Measurements from ENCODE around the gene GNLY.
A peak's percentile ranks its signal among the peaks of the same experiment; 100 is the strongest.
"Not testable (repeated sequence)": the region's sequence is repeated elsewhere in the genome, so short reads cannot be mapped to it uniquely, and the experiment has no call there.

GNLY gene

DNA sequence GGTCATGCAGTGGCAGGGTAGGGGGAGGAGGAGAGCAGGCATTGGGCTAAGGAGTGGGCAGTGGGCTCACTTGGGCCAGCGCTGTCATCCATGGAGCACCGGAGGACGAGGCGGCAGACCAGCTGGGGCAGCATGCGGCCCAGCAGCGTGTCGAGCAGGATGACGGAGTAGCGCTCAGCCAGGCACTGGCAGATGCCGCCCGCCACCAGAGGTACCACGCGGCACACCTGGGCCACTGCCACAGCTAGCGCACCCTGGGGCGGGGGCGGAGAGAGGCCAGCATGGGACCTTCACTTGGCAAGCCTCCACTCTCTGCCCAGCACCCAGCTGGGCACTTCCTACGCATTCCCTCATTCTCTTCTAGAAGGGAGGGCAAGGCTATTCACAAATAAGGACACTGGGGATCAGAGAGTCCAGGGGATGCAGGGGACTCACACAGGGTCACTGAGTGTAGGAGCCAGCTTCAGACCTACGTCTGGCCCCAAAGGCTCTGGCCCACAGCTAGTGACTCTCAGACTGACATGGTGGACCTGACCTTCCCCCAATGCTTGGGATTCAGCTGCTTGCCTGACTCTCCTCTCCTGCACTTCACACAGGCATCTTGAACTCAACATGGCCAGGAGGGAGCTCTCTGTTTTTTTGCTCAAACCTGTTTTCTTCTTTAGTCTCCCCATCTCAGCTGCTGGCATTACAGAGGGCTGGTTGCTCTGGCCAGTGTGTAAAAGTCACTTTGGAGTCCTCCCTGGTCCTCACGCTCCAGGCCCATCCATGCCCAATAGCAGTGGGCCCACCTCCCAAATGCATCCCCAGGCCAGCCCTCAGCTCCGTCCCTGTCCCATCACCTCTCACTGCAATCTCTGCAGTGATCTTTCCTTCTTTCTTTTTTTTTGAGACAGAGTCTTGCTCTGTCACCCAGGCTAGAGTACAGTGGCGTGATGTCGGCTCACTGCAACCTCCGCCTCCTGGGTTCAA lies 30.3 kb upstream of the GNLY start:
- no peak for DNase-seq (ENCODE audit: low read depth, low spot score)

DNA sequence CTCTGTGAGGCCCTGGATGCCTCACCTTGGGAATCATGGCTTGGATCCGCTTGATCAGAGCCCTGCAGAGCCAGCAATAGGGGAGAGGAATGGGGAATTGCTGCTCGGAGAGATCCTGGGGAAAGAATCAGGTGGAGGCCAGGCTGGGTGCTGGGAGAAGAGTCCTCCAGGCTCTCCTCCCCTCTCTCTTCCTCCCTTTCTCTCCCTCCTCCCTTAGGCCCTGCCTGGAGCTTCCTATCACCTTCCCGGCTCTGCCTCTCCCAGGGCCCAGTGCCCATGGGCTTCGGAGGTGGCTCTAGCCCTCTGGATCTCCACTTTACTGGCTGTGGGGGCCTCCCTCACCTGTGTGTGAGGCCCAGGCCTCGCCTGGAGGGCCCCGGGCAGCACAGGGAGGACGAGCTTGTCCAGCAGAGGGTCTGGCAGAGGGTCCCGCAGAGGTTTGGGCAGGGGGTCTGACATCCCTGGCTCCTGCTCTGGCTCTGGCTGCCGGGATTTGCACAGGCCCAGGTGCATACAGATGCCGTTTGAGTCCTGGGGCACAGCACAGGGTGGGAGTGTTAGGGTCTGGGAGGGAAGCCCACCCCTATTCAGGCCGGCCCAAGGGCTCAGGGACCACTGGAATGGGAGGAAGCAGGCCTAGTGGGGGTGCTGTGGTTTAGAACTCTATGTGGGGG lies 28.8 kb upstream of the GNLY start:
- DNase-seq (ENCODE audit: low read depth, low spot score), result no peak

DNA sequence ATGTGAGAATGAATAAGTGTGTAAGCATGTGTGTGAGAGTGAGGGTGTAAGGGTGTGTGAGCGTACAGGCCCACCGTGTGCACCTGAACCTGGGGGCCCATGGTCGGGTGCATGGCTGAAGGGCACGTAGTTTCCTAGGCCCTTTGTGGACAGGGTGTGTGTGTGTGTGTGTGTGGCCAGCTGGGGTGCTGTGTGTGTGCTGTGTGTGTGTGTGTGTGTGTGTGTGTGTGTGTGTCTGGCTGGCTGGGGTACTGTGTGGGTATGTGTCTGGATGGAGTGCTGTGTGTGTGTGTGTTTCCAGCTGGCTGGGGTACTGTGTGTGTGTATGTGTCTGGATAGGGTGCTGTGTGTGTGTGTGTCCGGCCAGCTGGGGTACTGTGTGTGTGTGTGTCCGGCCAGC lies 28.1 kb upstream of the GNLY start:
- DNase-seq (ENCODE audit: low read depth, low spot score), result no peak

DNA sequence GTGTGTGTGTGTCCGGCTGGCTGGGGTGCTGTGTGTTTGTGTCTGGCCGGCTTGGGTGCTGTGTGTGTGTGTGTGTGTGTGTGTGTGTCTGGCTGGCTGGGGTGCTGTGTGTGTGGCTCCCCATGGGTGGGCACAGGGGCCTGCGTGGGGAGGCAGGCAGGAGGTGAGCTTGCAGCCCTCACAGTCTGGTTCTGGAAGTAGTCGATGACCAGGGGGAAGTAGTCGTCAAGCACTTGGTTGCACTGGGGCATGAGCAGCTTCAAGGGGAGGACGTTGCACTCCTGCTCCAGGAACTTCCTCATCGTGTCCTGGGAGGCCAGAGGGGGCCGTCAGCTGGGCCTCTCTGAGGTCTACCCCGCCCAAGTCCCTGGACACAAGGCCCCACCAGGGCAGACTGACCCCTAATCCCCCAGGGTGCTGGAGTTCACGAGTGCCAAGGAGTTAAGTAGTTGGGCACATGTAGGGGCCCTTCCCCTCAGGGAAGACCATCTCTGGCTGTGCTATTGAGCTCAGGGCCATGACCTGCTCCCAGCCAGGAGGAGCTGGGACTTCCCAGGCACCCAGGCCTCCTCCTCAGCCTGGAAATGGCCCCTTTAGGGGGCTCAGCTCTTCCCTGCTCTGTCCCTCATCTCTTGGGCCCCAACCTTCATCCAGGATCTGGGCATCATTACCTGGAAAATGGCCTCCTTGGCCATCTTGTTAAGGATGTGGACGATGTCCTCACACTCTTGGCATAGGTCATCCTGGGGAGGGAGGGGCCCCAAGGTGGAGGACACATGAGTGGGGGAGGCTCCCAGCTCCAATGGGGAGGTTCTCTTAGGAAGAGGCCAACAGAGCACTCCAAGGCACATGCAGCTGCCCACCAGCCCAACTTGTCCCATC lies 27.5 kb upstream of the GNLY start:
- no peak for DNase-seq (ENCODE audit: low read depth, low spot score)

DNA sequence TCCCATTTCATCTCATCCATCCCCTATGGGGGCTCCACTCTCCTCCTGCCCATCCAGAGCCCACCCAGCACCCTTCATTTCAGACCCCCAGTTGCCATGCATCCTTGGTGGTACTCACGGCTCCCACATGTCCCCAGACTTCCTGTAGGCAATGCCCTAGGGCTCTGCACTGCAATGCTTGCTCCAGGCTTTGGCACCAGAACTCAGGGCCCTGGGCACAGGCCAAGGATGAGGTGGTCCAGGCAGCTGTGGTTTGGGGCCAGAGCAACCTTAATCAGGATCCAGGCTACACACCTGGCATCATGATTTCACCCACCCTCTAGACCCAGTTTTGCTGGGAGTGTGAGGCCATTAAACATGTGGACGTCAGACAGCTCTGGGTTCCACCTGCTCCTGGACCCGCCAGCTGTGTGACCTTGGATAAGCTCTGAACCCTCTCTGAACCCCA lies 26.6 kb upstream of the GNLY start:
- no peak for DNase-seq (ENCODE audit: low read depth, low spot score)

DNA sequence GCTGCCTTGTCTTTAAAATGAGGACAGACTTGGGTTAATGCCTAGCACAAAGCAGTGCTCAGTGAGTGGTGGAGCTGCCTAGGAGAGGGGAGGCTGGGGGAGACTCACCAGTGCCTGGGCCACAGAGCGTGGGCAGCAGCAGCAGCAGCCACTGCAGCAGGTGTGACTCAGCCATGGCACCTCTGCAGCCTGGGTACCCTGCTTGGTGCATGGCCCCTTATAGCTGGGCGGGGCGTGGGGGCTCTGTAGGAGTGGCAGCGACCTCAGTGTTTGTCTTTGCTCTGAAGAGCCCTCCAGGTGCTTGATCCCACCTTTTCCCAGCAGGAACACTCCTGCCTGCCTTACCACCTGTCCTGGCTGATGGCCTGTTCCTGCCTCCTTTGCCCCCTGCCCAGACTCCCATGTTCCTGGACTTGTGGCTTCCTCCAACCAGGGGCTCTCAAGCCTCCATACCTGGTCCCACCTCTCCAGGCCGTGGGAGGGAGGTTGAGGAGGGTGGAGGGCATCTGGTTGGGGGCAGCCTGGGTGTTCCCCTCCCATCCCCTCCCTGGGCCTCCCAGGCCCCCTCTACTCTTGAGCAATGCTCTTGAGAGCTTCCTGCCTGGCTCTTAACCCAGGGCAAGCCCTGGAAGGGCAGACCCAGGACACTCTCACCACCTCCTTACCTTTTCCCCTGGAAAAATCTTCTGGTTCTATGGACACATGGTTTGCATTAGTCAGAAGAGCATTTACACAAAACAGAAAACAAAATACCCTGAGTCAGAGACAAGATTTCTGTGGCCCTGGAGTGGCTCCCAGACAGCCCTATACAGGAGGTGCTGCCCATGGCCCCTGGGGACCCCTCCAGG lies 25.9 kb upstream of the GNLY start, which contains the start of gene SFTPB:
TSS of gene SFTPB (minus strand) at position 191 of the 848 bp plus-strand sequence. CDS start at position 175, 16 bp downstream.
- no peak for DNase-seq (ENCODE audit: low read depth, low spot score)

DNA sequence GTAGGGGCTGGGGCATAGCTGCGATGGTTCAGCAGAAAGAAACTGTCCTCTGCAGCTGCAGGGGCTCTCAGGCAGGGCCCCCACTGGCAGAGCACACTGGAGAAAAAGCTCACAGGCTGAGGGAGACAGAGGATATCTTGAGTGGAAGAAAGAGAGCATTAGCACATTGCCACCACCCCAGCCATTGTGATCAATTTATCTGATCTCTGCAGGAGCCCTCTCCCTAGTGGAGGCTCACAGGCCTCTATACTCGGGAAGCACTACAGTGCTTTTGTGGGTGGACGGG lies 25.4 kb upstream of the GNLY start:
- DNase-seq (ENCODE audit: low read depth, low spot score), result no peak

DNA sequence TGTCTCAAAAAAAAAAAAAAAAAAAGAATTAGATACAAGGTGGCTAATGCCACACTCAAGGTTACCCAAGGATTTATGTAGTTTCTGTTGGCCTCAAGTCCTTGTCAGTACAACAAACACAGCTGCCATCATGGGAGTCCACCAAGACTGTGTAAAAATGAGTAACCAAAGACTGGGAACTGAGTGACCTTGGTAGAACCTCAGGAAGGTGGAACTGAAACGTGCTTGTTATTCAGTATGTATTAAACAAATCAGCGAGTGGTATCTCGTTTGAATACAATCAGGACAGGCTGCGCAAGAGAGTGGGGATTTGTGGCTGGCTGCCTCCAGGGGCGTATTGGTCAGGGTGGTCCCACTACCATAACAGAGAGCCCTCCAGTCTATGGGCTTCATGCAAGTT lies 24.6 kb upstream of the GNLY start:
- DNase-seq (ENCODE audit: low read depth, low spot score), result no peak

DNA sequence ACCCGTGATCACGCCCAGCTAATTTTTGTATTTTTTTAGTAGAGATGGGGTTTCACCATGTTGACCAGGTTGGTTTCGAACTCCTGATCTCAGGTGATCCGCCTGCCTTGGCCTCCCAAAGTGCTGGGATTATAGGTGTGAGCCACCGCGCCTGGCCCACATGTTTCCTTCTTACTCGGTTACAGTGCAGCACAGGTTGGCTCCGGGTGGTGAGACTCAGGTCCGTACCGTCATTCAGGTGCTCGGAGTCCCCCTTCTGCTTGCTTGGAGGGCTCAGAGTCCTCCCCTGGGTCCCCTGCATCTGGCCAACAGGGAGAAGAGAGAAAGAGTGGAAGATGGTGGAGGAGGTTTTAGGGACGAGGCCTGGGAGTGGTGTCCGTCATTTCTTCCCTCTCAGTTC lies 23.7 kb upstream of the GNLY start:
- not testable (repeated sequence) for DNase-seq (ENCODE audit: low read depth, low spot score)

DNA sequence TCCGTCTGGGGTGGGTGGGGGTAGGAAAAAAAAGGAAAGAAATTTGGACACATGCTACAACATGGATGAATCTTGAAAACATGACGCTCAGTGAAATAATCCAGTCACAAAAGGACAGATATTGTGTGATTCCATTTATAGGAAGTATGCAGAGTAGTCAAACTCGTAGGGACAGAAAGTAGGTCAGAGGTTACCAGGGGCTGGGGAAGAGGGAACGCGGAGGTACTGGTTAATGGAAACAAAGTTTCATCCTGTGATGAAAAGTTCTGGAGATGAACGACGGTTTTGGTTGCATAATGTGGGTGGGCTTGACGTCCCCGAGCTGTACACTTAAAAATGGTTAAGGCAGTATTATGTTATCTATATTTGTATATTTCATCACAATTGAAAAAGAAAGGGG lies 21.7 kb upstream of the GNLY start:
- DNase-seq (ENCODE audit: low read depth, low spot score), result no peak

DNA sequence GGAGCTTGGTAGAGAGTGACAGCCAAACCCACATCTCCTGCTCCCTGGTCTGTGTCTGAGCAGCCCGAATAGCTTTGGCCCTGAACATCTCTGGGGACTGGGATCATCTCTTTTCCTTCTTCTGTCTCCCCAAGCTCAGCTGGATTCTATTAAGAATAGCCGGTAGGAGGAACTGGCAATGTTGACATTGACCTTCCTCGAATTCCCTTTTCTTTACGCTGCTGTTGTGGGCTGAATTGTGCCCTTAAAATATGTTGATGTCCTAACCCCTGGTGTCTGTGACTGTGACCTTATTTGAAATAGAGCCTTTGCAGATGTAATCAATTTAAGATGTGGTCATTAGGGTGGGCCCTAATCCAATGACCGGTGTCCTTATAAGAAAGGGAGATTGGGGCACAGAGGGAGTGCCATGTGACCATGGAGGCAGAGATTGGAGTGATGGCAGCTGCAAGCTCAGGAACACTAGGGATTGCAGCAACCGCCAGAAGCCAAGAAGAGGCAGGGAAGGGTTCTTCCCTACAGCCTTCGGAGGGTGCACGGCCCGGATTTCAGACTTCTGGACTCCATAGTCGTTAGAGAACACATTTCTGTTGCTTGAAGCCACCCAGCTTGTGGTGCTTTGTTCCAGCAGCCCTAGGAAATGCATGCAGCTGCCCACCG lies 20.3 kb upstream of the GNLY start:
- no peak for DNase-seq (ENCODE audit: low read depth, low spot score)

DNA sequence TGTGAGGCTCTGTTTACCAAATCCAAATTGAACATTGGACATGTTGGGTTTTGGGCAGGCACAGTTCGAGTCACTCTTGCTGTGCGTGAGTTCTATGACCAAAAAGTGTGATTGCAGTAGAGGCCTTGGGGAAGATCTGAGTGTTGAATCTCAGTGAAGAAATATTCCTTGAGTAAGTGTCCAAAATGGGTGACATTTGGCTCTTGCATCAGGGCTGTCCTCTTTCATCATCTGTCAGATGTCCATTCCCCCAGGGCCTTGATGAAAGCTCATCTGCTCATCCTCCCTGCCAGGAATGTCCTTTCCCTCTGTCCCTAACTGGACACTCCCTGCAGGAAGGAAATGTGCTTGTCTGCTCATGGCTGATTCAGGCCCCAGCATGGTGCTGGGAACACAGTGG lies 19.7 kb upstream of the GNLY start:
- no peak for DNase-seq (ENCODE audit: low read depth, low spot score)

DNA sequence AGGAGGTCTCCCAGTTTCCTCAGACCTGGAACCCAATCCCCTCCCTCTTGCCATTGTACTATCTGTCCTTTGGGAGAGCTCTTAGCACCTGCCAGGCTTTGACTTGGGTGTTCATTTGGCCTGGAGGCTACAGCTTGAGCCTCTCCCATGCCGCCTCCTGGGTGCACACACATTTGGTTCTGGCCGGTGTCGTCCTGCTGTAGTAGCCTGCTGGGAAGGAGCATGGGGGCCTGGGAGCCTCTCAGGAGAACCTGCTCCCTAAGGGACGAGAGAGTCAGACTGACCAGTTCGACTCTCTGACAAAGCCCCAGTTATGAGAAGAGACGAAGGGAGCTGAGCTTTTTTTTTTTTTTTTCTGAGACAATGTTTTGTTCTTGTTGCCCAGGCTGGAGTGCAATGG lies 18.7 kb upstream of the GNLY start:
- DNase-seq (ENCODE audit: low read depth, low spot score), result no peak

DNA sequence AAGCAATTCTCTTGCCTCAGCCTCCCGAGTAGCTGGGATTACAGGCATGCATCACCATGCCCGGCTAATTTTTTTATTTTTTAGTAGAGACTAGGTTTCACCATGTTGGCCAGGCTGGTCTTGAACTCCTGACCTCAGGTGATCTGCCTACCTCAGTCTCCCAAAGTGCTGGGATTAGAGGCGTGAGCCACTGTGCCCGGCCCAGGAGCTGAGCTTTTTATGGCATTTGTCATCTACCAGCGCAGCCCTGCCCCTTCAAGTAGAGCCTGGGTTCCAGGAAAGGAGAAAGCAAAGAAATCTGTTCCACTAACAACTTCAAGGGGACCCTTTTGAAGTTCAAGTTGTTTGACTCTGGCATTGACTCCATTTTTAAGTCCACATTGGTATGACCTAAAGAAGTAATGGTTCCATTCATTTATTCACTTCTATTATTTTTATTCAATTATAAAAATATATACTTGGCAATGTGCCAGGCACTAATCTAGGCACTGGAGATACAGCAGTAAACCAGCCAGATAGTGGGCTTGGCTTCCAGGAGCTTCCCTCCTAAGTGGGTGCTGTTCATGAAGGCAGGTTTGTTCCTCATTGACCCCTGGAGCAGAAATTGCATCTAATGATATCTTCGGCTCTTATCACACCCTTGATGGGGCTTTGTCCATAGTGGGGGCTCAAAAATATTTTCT lies 18.2 kb upstream of the GNLY start:
- DNase-seq (ENCODE audit: low read depth, low spot score), result no peak

DNA sequence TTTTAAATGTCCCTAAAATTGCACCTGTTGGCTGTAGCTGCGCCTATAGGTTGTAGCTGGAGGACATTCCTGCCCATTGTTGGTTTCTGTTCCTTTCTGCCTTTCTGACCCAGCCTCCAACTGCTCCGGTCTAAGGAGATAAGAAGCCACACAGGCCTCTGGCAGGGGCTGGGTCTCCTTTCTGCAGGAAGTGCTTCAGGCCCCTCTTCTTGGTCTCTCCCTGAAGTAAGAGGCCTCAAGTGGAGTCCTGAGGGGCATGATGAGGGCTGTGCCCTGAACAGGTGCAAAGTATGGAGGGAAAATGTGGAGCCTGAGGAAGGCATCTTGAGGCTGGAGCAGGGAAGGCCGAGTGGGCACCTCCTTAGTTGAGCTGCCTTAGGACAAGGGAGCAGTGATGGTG lies 15.8 kb upstream of the GNLY start:
- no peak for DNase-seq (ENCODE audit: low read depth, low spot score)

DNA sequence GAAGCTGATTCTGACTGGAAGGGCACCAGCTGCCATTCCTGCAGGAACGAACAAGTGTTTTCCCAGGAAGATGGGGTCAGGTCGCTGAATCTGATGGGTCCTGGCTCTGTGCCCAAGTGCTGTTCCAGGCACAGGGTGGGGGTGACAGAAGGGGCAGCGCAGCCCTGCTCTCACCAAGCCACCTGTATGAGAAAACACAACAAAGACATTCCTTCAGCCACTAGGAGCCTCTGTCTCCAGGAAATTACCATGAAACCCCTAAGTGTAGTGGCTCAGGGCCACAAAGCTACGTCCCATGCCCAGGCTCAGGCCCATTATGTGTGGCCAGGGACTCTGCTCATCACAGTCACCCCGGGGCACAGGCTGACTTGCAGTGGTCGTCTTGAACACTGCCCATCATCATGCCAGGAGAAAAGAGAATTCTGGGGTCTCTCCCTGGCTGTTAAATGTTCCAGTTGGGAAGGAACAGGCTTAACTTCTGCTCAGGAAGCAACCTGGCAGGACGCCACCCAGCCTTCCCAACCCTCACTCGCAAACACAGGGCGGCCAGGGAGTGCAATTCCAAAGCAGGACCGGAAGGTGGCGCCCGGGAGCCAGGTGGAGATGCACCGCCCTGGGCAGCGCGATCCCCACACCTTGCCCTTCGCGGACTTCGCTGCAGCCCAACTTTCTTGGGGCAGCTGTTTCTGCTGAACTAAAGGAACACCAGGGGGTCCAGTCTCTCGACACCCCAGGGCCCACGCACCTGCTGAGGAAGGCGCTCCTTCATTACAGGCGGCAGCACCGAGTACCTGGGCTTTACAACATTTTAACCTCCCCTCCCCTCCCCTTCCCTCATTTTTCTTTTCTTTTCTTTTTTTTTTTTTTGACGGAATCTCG lies 15.1 kb upstream of the GNLY start:
- DNase-seq (ENCODE audit: low read depth, low spot score), result peak; percentile 44

DNA sequence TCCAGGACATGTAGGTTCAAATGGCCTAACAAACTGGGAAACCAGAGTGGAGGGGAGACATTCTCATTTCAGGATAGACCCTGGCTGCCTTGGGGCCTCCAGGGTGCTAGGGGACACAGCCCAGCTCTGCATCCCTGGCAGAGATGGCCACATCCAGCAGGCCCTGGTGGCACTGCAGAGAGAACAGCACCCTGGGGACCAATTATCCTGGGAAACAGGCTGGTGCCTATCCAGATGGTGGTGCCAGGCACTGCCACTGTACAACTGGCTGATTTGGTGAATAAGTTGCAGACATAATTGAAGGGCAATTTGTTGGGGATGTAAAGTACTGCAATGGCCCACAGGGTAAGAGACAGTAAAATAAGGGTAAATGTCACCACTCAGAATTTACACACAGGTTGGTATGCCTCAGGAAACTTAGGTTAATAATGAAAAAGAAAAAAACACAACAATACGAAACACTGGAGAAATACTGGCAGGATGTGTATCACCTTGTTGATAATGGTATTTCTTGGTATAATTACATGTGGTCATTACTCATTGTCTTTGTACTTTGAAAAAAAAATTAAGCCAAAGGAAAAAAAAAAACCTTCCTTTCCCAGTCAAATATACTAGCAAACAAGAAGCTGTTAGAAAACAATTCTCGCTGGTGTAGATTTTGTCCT lies 13.3 kb upstream of the GNLY start:
- no peak for DNase-seq (ENCODE audit: low read depth, low spot score)

DNA sequence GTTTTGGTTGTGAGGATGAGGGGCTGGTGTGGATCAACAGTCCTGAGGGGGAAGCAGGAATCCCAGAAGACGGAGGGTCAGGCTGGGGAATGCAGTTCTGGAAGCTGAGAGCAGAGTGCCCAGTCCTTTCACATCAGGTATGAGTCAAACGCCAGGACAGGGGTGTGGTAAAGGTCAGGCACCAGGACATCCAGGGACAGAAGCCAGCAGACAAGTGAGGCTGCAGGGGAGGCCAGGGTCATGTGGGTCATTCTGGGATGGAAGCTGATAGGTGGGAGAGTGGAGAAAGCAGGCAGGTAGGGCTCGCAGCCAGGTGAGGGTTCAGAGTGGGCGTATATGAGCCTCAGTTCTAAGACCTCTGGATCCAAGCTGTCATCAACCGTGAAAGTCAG lies 12.8 kb upstream of the GNLY start:
- DNase-seq (ENCODE audit: low read depth, low spot score), result no peak

DNA sequence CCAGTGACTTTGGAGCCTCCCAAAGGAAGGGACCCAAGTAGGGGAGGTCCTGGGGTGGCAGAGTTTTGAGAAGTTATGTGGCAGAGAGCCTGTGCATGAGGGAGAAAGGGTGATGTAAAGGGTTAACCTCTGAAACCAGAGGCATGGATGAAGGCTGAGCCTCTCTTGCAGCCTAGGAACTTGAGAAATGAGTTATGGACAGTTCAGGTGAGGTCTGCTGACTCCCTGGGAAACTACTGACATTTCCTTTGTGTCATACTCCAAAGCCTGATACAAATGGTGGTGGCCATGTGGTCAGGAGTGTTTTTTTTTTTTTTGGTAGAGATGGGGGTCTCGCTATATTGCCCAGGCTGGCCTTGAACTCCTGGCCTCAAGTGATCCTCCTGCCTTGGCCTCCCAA lies 12.4 kb upstream of the GNLY start:
- DNase-seq (ENCODE audit: low read depth, low spot score), result no peak
